Activated naive CD4-positive, alpha-beta T cell treated with anti-CD3 and anti-CD28 coated beads, Interleukin-2, amount 10 ng/mL, durations not matched to agents 7 days and 5 days (primary cell): ENCODE results near the gene ACP3.

Experiments
- CTCF ChIA-PET: fragments of 350-600 bp; sonication (Branson Sonifier 250); formaldehyde crosslinking; loops from one replicate; lab custom pipeline; 2021; ENCODE audit warnings: antibody characterized with exemption; lab: Charles Lee
- DNase-seq: peaks from one replicate; pipeline ENCODE4 v3.0.0-alpha.2; 2020
- H3K27ac Mint-ChIP-seq: one replicate; pipeline ENCODE4 v1.8.0; 2021; ENCODE audit warnings: mild to moderate bottlenecking, moderate library complexity, mixed read lengths
- H3K27me3 Mint-ChIP-seq: one replicate; pipeline ENCODE4 v1.8.0; 2021; ENCODE audit warnings: mild to moderate bottlenecking, mixed read lengths
- H3K36me3 Mint-ChIP-seq: one replicate; pipeline ENCODE4 v1.8.0; 2021; ENCODE audit warnings: mixed read lengths
- H3K4me1 Mint-ChIP-seq: one replicate; pipeline ENCODE4 v1.8.0; 2021; ENCODE audit warnings: mixed read lengths
- H3K4me3 Mint-ChIP-seq: one replicate; pipeline ENCODE4 v1.8.0; 2021; ENCODE audit warnings: mild to moderate bottlenecking, moderate library complexity, mixed read lengths
- H3K9me3 Mint-ChIP-seq: one replicate; pipeline ENCODE4 v1.8.0; 2021; ENCODE audit warnings: mixed read lengths

The ACP3 gene

GRCh38 chr3:132317229-132317948 lies at the start of gene ACP3:
TSS of gene ACP3 (plus strand) at chr3:132317407. CDS start at chr3:132317457, 50 bp downstream.
- Mint-ChIP-seq H3K27me3 (peaks cover 7% of the 10 kb centered on the region), H3K4me3 (no peak within 1 kb of the TSS), H3K9me3 (no peaks in the 10 kb centered on the region), H3K36me3 (no peaks in the 10 kb centered on the region), H3K4me1 (no peaks in the 10 kb centered on the region), H3K27ac (no peak within 1 kb of the TSS)
- CTCF ChIA-PET, result no interaction called here
- no peak for DNase-seq

GRCh38 chr3:132268956-132269355 lies 48.3 kb upstream of the ACP3 start:
- no peak overlapping the region for H3K27ac Mint-ChIP-seq
- H3K9me3 Mint-ChIP-seq, result no peaks in the 10 kb centered on the region
- H3K27me3 Mint-ChIP-seq, result no peaks in the 10 kb centered on the region
- CTCF ChIA-PET, result no interaction called here
- H3K4me1 Mint-ChIP-seq, result no peaks in the 10 kb centered on the region
- H3K36me3 Mint-ChIP-seq, result no peaks in the 10 kb centered on the region
- H3K4me3 Mint-ChIP-seq, result no peak overlapping the region
- no peak for DNase-seq

GRCh38 chr3:132273036-132273435 lies 44.2 kb upstream of the ACP3 start:
- H3K36me3 Mint-ChIP-seq, result no peaks in the 10 kb centered on the region
- H3K4me1 Mint-ChIP-seq, result no peaks in the 10 kb centered on the region
- peaks cover 2% of the 10 kb centered on the region for H3K9me3 Mint-ChIP-seq
- H3K27ac Mint-ChIP-seq, result no peak overlapping the region
- H3K4me3 Mint-ChIP-seq, result no peak overlapping the region
- CTCF ChIA-PET, result no interaction called here
- no peaks in the 10 kb centered on the region for H3K27me3 Mint-ChIP-seq
- no peak for DNase-seq

GRCh38 chr3:132276228-132276906 lies 40.8 kb upstream of the ACP3 start:
- peaks cover 2% of the 10 kb centered on the region for H3K9me3 Mint-ChIP-seq
- H3K4me3 Mint-ChIP-seq, result no peak overlapping the region
- no peaks in the 10 kb centered on the region for H3K4me1 Mint-ChIP-seq
- DNase-seq, result no peak
- CTCF ChIA-PET, result no interaction called here
- no peaks in the 10 kb centered on the region for H3K36me3 Mint-ChIP-seq
- H3K27ac Mint-ChIP-seq, result no peak overlapping the region
- H3K27me3 Mint-ChIP-seq, result no peaks in the 10 kb centered on the region

- Mint-ChIP-seq H3K4me3 (no peak overlapping the region), H3K27ac (no peak overlapping the region), H3K27me3 (peaks cover 4% of the 10 kb centered on the region), H3K4me1 (no peaks in the 10 kb centered on the region), H3K36me3 (no peaks in the 10 kb centered on the region), H3K9me3 (peaks cover 2% of the 10 kb centered on the region)
- no peak for DNase-seq
- CTCF ChIA-PET, result no interaction called here
Measured at GRCh38 chr3:132279030-132279429, 38.2 kb upstream of the ACP3 start.

- DNase-seq, result no peak
Measured at GRCh38 chr3:132283440-132283839, 33.8 kb upstream of the ACP3 start.

GRCh38 chr3:132283916-132284405 lies 33.2 kb upstream of the ACP3 start:
- no peak overlapping the region for H3K4me3 Mint-ChIP-seq
- H3K9me3 Mint-ChIP-seq, result no peaks in the 10 kb centered on the region
- no peaks in the 10 kb centered on the region for H3K4me1 Mint-ChIP-seq
- H3K27ac Mint-ChIP-seq, result no peak overlapping the region
- CTCF ChIA-PET, result no interaction called here
- H3K36me3 Mint-ChIP-seq, result no peaks in the 10 kb centered on the region
- peaks cover 4% of the 10 kb centered on the region for H3K27me3 Mint-ChIP-seq
- no peak for DNase-seq

More at GRCh38 chr3:132283440-132283839, 33.8 kb upstream of the ACP3 start:
- Mint-ChIP-seq H3K27ac (no peak overlapping the region), H3K9me3 (no peaks in the 10 kb centered on the region), H3K4me3 (no peak overlapping the region), H3K36me3 (no peaks in the 10 kb centered on the region), H3K27me3 (peaks cover 4% of the 10 kb centered on the region), H3K4me1 (no peaks in the 10 kb centered on the region)
- CTCF ChIA-PET, result no interaction called here

- H3K36me3 Mint-ChIP-seq, result no peaks in the 10 kb centered on the region
- no peak for DNase-seq
- H3K27ac Mint-ChIP-seq, result no peak overlapping the region
- H3K4me3 Mint-ChIP-seq, result no peak overlapping the region
- no peaks in the 10 kb centered on the region for H3K4me1 Mint-ChIP-seq
- CTCF ChIA-PET, result no interaction called here
- H3K9me3 Mint-ChIP-seq, result no peaks in the 10 kb centered on the region
- peaks cover 7% of the 10 kb centered on the region for H3K27me3 Mint-ChIP-seq
Measured at GRCh38 chr3:132284781-132285619, 32.2 kb upstream of the ACP3 start.

GRCh38 chr3:132285620-132285945 lies 31.6 kb upstream of the ACP3 start:
- Mint-ChIP-seq H3K9me3 (no peaks in the 10 kb centered on the region), H3K27ac (no peak overlapping the region), H3K4me3 (no peak overlapping the region), H3K4me1 (no peaks in the 10 kb centered on the region), H3K27me3 (peaks cover 7% of the 10 kb centered on the region), H3K36me3 (no peaks in the 10 kb centered on the region)
- CTCF ChIA-PET, result no interaction called here
- DNase-seq, result no peak

- no peak overlapping the region for H3K27ac Mint-ChIP-seq
- no peak for DNase-seq
- H3K36me3 Mint-ChIP-seq, result no peaks in the 10 kb centered on the region
- peaks cover 7% of the 10 kb centered on the region for H3K27me3 Mint-ChIP-seq
- no peaks in the 10 kb centered on the region for H3K4me1 Mint-ChIP-seq
- H3K4me3 Mint-ChIP-seq, result no peak overlapping the region
- no peaks in the 10 kb centered on the region for H3K9me3 Mint-ChIP-seq
- CTCF ChIA-PET, result no interaction called here
Measured at GRCh38 chr3:132286035-132286434, 31.2 kb upstream of the ACP3 start.

GRCh38 chr3:132288357-132288756 lies 28.9 kb upstream of the ACP3 start:
- H3K4me1 Mint-ChIP-seq, result no peaks in the 10 kb centered on the region
- H3K9me3 Mint-ChIP-seq, result no peaks in the 10 kb centered on the region
- H3K4me3 Mint-ChIP-seq, result no peak overlapping the region
- CTCF ChIA-PET, result no interaction called here
- no peaks in the 10 kb centered on the region for H3K36me3 Mint-ChIP-seq
- peaks cover 5% of the 10 kb centered on the region for H3K27me3 Mint-ChIP-seq
- H3K27ac Mint-ChIP-seq, result no peak overlapping the region
- no peak for DNase-seq

GRCh38 chr3:132289316-132289715 lies 27.9 kb upstream of the ACP3 start:
- no peak overlapping the region for H3K27ac Mint-ChIP-seq
- no peaks in the 10 kb centered on the region for H3K4me1 Mint-ChIP-seq
- CTCF ChIA-PET, result no interaction called here
- H3K36me3 Mint-ChIP-seq, result no peaks in the 10 kb centered on the region
- no peak for DNase-seq
- H3K27me3 Mint-ChIP-seq, result peaks cover 3% of the 10 kb centered on the region
- H3K9me3 Mint-ChIP-seq, result no peaks in the 10 kb centered on the region
- no peak overlapping the region for H3K4me3 Mint-ChIP-seq

GRCh38 chr3:132290833-132291232 lies 26.4 kb upstream of the ACP3 start:
- Mint-ChIP-seq H3K4me3 (no peak overlapping the region), H3K9me3 (no peaks in the 10 kb centered on the region), H3K27me3 (peaks cover 3% of the 10 kb centered on the region), H3K36me3 (no peaks in the 10 kb centered on the region), H3K27ac (no peak overlapping the region), H3K4me1 (no peaks in the 10 kb centered on the region)
- no peak for DNase-seq
- CTCF ChIA-PET, result no interaction called here

GRCh38 chr3:132292042-132292441 lies 25.2 kb upstream of the ACP3 start:
- H3K4me3 Mint-ChIP-seq, result no peak overlapping the region
- H3K27me3 Mint-ChIP-seq, result peaks cover 3% of the 10 kb centered on the region
- no peaks in the 10 kb centered on the region for H3K9me3 Mint-ChIP-seq
- CTCF ChIA-PET, result no interaction called here
- no peak for DNase-seq
- no peaks in the 10 kb centered on the region for H3K4me1 Mint-ChIP-seq
- H3K27ac Mint-ChIP-seq, result no peak overlapping the region
- no peaks in the 10 kb centered on the region for H3K36me3 Mint-ChIP-seq
